ENCODE measurements around the gene TAF1C. TPM values are rescaled to one million over a fixed set of nuclear protein-coding genes. Genes with fewer than 3 reads are reported as not detected.

The TAF1C gene
- total and polyA plus RNA-seq, 2 donors (not counting 3 experiments of a cell fraction or from before 2014, with no cell fraction given) = 57.2 to 77.6 TPM

GRCh38 chr16:84224554-84224953 lies 37.7 kb upstream of the TAF1C start:
- CTCF ChIA-PET = no interaction called here
- intact Hi-C loops (cut with micrococcal nuclease) = no loop called here
- Histone ChIP-seq H3K27me3 (ENCODE audit: control insufficient read depth in 2 of 2, insufficient read depth in 2 of 2, low read length in 2 of 2) (peaks cover 0 to 2% of the 10 kb centered on the region in 2 experiments), H3K4me1 (ENCODE audit: control insufficient read depth, extremely low read depth, insufficient read depth, low read length) (peaks cover 5% of the 10 kb centered on the region), H3K36me3 (ENCODE audit: control insufficient read depth in 2 of 2, extremely low read depth in 1 of 2, insufficient read depth in 2 of 2, low read length in 2 of 2) (no peaks in the 10 kb centered on the region), H3K79me2 (ENCODE audit: control insufficient read depth, insufficient read depth, low read length) (no peaks in the 10 kb centered on the region), H4K20me1 (replicated peaks; ENCODE audit: control insufficient read depth, extremely low read depth, insufficient read depth, low read length) (no peaks in the 10 kb centered on the region), H2AFZ (ENCODE audit: low read depth, low read length) (no peak overlapping the region), H3K9me3 (replicated peaks; ENCODE audit: control insufficient read depth, insufficient read depth, low read length) (no peaks in the 10 kb centered on the region), H3K4me2 (ENCODE audit: insufficient read depth, low read length) (no peak overlapping the region), H3K27ac (ENCODE audit: insufficient read depth, low read depth, low read length) (no peak overlapping the region), H3K9me1 (replicated peaks; ENCODE audit: control insufficient read depth, extremely low read depth, insufficient read depth, low read length) (no peaks in the 10 kb centered on the region), H3K4me3 (replicated peaks in 1 of 3; ENCODE audit: insufficient read depth in 1 of 3, low read depth in 1 of 3, low read length in 3 of 3) (no peak overlapping the region), H3K9ac (replicated peaks; ENCODE audit: extremely low read depth, insufficient read depth, low read length) (no peak overlapping the region)
- dilution Hi-C loops (cut with MboI; ENCODE audit: extremely low pct_ligation_motif_present, low sequenced_read_pairs) = no loop called here
- no peak for FAIRE-seq
- no TSS peak for BruUV-seq (replicated peaks)
- no peak for DNase-seq (ENCODE audit: low read depth, low spot score)
- POLR2A ChIA-PET = no interaction called here
- TF ChIP-seq POLR2AphosphoS5 (IDR thresholded peaks at IDR 0.05; ENCODE audit: insufficient read depth, low read depth, low read length) (no peak), POLR2A (IDR thresholded peaks at IDR 0.05; ENCODE audit: low read depth, low read length) (no peak), JUN (IDR thresholded peaks at IDR 0.05; ENCODE audit: borderline replicate concordance, insufficient read depth, insufficient read length, low read depth) (no peak), MAX (IDR thresholded peaks at IDR 0.05; ENCODE audit: insufficient read depth, insufficient read length) (no peak), CTCF (IDR thresholded peaks at IDR 0.05; ENCODE audit: extremely low read depth in 1 of 2, insufficient read depth in 1 of 2, low read depth in 1 of 2, low read length in 2 of 2) (no peak), FOS (IDR thresholded peaks at IDR 0.05; ENCODE audit: borderline replicate concordance, insufficient read depth, low read length) (no peak), EZH2 (IDR thresholded peaks at IDR 0.05; ENCODE audit: borderline replicate concordance, low read depth, low read length, severe bottlenecking) (no peak), GATA2 (IDR thresholded peaks at IDR 0.05; ENCODE audit: insufficient read depth, insufficient read length, low read depth, low read length) (no peak), MYC (IDR thresholded peaks at IDR 0.05; ENCODE audit: low read depth, low read length) (no peak)

Data from endothelial cell of umbilical vein (primary cell).